ENCODE measurements around the gene BRD7. TPM values are rescaled to one million over a fixed set of nuclear protein-coding genes. Genes with fewer than 3 reads are reported as not detected.

Gene BRD7
- total RNA-seq, 1 experiment from 2014 or later: 45.6 TPM

GRCh38 chr16:50369133-50369804, 481 bp upstream of the BRD7 start:
- H3K36me3 ChIP-seq (ENCODE audit: control insufficient read depth, insufficient read depth, low read length): peaks cover 3% of the 10 kb centered on the region
- ChIA-PET CTCF (interaction anchor here (0.6 kb wide), 1 partner anchor 12 kb away, joined by 3 read pairs; no protein-coding TSS in a partner anchor), POLR2A (no interaction called here)
- DNase-seq (ENCODE audit: low read depth, low spot score) (no peak), ATAC-seq (peak; percentile 4; the same call in 1 of the 2 replicates)
- H3K4me1 ChIP-seq (ENCODE audit: control insufficient read depth, insufficient read depth, low read length): no peaks in the 10 kb centered on the region
- H3K9me3 ChIP-seq (ENCODE audit: control insufficient read depth, insufficient read depth, low read depth, low read length): no peaks in the 10 kb centered on the region
- intact Hi-C loops (cut with micrococcal nuclease; ENCODE audit: unreplicated experiment): no loop called here
- H3K27ac ChIP-seq (ENCODE audit: low read length): no peak overlapping the region; the same call in 1 of the 2 replicates
- no peak for TF ChIP-seq REST (IDR thresholded peaks at IDR 0.05; ENCODE audit: insufficient read depth in 1 of 2, low read depth in 2 of 2, low read length in 1 of 2)
- TF ChIP-seq POLR2AphosphoS5 (IDR thresholded peaks at IDR 0.05; ENCODE audit: low read depth, low read length): no peak
- TF ChIP-seq TCF7L2 (IDR thresholded peaks at IDR 0.05; ENCODE audit: low read depth, low read length): no peak
- peak; percentile 44 for TF ChIP-seq CTCF (IDR thresholded peaks at IDR 0.05)
- no peak for TF ChIP-seq SIN3A (IDR thresholded peaks at IDR 0.05; ENCODE audit: borderline replicate concordance, insufficient read depth, low read depth, low read length)
- peak overlapping the region; percentile 20 to 39 for H3K4me3 ChIP-seq (ENCODE audit: low read depth in 2 of 2, low read length in 2 of 2)
- BruUV-seq (replicated peaks): no TSS peak
- in situ Hi-C loops (cut with HindIII; ENCODE audit: low pct_unique_long_range_greater_than_20kb, low sequenced_read_pairs): no loop called here
- no peaks in the 10 kb centered on the region for H3K27me3 ChIP-seq (ENCODE audit: control insufficient read depth, insufficient read depth, low read length)

DNA sequence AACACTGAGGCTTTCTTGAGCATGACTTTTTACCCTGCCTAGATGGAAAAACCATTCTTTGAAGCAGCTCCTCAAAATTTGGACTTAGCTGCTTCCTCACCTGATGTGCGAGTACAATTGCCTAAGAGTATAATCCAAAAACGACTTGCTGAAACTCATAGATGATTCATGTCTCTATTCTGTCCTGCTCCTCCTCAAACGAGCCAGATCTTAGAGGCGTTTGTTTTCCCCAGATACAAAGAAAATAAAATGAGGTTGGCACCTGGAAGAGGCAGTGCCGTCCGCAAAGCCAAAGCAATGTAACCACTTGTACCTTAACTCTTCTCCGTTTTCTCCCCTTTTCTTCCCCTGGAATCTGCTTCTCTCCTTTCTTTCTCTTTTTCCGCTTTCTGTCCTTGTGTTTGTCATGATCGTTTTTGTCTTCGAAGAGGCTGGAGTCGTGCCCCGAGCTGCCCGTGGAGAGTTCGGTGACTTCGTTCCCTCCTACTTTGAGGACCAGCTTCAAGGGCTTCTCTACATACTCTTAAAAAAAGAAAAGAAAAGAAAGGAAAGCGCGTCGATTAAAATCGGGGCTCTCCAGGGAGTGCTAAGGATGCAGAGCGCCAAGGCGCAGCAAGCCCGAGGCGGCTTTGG, 895 bp downstream of the BRD7 start:
- Histone ChIP-seq H3K27me3 (ENCODE audit: control insufficient read depth, insufficient read depth, low read length) (no peaks in the 10 kb centered on the region), H3K4me3 (ENCODE audit: low read depth in 2 of 2, low read length in 2 of 2) (peak overlapping the region; percentile 70 to 74), H3K27ac (ENCODE audit: low read length) (peak overlapping the region; percentile 44; the same call in 1 of the 2 replicates), H3K4me1 (ENCODE audit: control insufficient read depth, insufficient read depth, low read length) (no peaks in the 10 kb centered on the region), H3K9me3 (ENCODE audit: control insufficient read depth, insufficient read depth, low read depth, low read length) (no peaks in the 10 kb centered on the region), H3K36me3 (ENCODE audit: control insufficient read depth, insufficient read depth, low read length) (peaks cover 8% of the 10 kb centered on the region)
- BruUV-seq (replicated peaks): no TSS peak
- POLR2A ChIA-PET: no interaction called here
- in situ Hi-C loops (cut with HindIII; ENCODE audit: low pct_unique_long_range_greater_than_20kb, low sequenced_read_pairs): no loop called here
- ATAC-seq (peak; percentile 30; the same call in 1 of the 2 replicates), DNase-seq (ENCODE audit: low read depth, low spot score) (no peak)
- TF ChIP-seq CTCF (IDR thresholded peaks at IDR 0.05) (no peak), SIN3A (IDR thresholded peaks at IDR 0.05; ENCODE audit: borderline replicate concordance, insufficient read depth, low read depth, low read length) (no peak), TCF7L2 (IDR thresholded peaks at IDR 0.05; ENCODE audit: low read depth, low read length) (no peak), REST (IDR thresholded peaks at IDR 0.05; ENCODE audit: insufficient read depth in 1 of 2, low read depth in 2 of 2, low read length in 1 of 2) (no peak), POLR2AphosphoS5 (IDR thresholded peaks at IDR 0.05; ENCODE audit: low read depth, low read length) (no peak)
- CTCF ChIA-PET: interaction anchor here (0.6 to 0.7 kb wide), 2 partner anchors 74 to 1744 kb away, joined by 3 to 5 read pairs; no protein-coding TSS in a partner anchor
- intact Hi-C loops (cut with micrococcal nuclease; ENCODE audit: unreplicated experiment): no loop called here
